8988T (cell line): ENCODE results near the gene SPAG9.
"Not testable (repeated sequence)": the region's sequence is repeated elsewhere in the genome, so short reads cannot be mapped to it uniquely, and the experiment has no call there.

Experiments used
- DNase-seq: peaks from one replicate; pipeline ENCODE4 v3.0.0; 2011

SPAG9 gene

GRCh38 chr17:50949989-50950877 is 170.4 kb downstream of the SPAG9 start:
- no peak for DNase-seq

GRCh38 chr17:50949128-50949988 is 171.3 kb downstream of the SPAG9 start:
- DNase-seq, result no peak

- DNase-seq, result no peak
Observed at GRCh38 chr17:50948711-50949110, 172.0 kb downstream of the SPAG9 start.

GRCh38 chr17:50947782-50948543 is 172.7 kb downstream of the SPAG9 start:
- no peak for DNase-seq

- no peak for DNase-seq
Observed at GRCh38 chr17:50946891-50947781, 173.5 kb downstream of the SPAG9 start.

DNA sequence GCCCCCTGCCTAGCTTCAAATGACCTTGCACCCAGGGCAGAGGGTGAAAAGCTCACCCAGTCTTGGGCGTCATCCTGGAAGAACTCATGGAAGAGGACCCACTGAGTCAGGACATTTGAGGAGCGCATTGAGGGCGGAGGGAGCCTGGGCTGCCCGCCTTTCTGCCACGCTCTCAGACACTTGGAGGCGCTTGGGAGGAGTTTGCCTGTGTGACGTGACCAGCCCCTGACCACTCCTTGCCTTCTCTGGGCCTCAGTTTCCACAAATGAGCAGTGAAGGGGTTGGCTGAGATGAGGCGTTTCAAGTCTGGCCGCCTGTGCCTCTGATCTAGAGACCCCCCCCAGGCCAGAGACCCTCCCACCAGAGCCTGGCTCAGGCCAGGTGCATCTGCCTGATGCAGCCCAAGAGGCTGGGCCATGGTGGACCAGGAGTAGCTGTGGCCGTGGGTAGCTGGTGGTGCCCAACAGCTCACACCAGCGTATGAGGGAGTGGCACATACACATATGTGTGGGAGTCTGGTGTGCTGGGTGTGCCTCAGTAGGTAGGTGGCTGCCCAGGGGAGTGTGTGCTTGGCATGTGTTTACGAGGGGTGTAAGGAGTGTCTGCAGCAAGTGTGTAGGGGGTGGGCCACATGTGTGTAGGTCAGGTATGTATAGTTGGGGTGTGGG is 174.3 kb downstream of the SPAG9 start:
- no peak for DNase-seq

DNA sequence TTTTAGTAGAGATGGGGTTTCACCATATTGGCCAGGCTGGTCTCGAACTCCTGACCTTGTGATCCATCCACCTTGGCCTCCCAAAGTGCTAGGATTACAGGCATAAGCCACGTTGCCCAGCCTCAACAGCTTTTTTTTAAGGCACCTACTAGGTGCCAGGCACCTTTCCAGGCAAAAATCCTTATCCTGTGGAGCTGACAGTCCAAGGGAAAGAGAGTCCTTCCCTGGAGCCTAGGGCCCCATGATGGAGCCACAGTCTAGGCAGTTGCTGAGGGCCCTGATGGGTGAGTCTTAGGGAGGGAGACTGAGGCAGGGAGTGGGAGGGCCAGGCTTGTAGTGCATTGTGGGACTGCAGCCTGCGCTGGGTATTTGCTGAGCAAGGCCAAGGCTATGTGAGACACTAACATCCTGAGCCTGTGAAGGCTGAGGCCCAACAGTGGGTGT is 174.9 kb downstream of the SPAG9 start:
- no peak for DNase-seq

GRCh38 chr17:50944902-50945720 is 175.6 kb downstream of the SPAG9 start:
- no peak for DNase-seq

GRCh38 chr17:50944054-50944901 is 176.4 kb downstream of the SPAG9 start:
- DNase-seq, result no peak

- no peak for DNase-seq
Observed at GRCh38 chr17:50943575-50943933, 177.1 kb downstream of the SPAG9 start.

- not testable (repeated sequence) for DNase-seq
Observed at GRCh38 chr17:50941676-50942048, 179.0 kb downstream of the SPAG9 start.

- DNase-seq, result no peak
Observed at GRCh38 chr17:50939795-50940684, 180.6 kb downstream of the SPAG9 start.

- DNase-seq, result no peak
Observed at GRCh38 chr17:50939542-50939794, 181.2 kb downstream of the SPAG9 start.

DNA sequence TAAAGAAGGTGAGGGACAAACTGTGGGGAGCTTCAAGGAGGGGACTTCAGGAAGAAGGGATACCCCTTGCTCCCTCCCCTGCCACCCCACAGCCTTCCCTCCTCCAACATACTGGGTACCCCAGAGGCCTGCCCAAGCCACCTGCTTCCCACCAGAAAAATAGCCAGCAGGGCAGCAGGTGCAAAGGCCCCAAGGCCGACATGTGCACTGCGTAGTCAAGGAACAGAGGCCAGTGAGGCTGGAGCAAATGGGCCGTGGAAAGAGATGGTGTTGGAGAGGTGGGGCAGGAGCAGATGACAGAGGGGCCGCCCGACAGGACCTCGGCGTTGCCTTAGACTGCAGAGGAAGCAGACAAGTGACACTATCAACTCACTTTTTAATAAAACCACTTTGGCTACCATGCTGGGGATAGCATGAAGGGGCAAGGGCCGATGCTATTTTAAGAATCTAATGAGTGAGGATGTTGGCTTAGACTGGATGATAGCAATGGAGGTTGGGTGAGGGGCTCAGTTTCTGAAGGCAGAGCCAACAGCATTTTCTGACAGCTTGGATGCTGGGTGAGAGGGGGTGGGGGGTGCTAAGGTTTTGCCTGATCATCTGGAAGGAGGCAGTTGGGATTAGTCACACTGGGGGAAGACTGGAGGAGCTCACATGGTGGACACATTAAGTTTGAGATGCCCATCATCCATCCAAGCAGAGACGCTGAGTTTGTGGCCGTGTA is 181.7 kb downstream of the SPAG9 start:
- no peak for DNase-seq

DNA sequence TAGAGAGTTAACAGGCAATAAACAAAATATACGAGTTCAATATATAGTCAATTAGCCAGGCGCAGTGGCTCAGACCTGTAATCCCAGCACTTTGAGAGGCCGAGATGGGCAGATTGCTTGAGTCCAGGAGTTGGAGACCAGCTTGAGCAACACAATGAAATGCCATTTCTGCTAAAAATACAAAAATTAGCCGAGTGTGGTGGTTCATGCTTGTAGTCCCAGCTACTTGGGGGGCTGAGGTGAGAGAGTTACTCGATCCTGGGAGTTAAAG is 184.7 kb downstream of the SPAG9 start:
- no peak for DNase-seq

- no peak for DNase-seq
Observed at GRCh38 chr17:50935221-50935995, 185.3 kb downstream of the SPAG9 start.

DNA sequence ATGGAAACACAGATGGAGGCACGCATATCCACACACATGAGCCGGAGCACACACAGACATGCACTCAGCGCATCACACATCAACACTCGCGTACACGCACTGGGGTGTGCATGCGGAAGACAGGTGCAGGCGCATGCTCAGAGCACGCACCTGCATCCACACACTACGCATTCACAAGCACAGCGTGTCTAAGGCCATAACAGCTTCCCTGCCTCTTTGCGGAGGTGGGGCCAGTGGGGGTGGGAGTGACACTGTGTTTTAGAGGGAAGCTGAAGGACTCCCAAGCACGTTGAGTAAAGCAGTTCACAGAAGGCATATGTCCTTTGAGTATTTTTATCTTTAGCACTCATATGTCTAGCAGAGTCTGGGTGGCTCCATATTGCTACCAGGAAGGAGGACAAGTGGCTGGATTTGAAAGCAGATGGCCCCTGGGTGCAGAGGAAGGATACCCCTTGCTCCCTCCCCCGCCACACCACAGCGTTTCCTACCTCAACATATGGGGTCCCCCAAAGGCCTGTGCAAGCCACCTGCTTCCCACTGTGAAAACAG is 185.9 kb downstream of the SPAG9 start:
- no peak for DNase-seq
